Vagina (tissue), 2 donors: ENCODE data around the gene DDX20. TPM values are rescaled to one million over a fixed set of nuclear protein-coding genes. Genes with fewer than 3 reads are reported as not detected.
"Not testable (repeated sequence)": the region's sequence is repeated elsewhere in the genome, so short reads cannot be mapped to it uniquely, and the experiment has no call there.

Experiments used
- DNase-seq, 2 donors: peaks; one replicate each; pipeline ENCODE4 v3.0.0-alpha.2; 2017; ENCODE audit errors: extremely low spot score in 2 of 2
- H3K27ac ChIP-seq: fragments of 200-600 bp; sonication (generic); one replicate; pipeline ENCODE4 v1.5.1; 2019
- H3K27me3 ChIP-seq: fragments of 200-600 bp; sonication (generic); one replicate; pipeline ENCODE4 v1.5.1; 2019
- H3K36me3 ChIP-seq, 2 donors: fragments of 200-600 bp; sonication (generic); one replicate each; pipeline ENCODE4 v1.5.1; 2017 to 2019
- H3K4me1 ChIP-seq: fragments of 200-600 bp; sonication (generic); one replicate; pipeline ENCODE4 v1.5.1; 2019
- H3K4me3 ChIP-seq, 2 donors: fragments of 200-600 bp; sonication (generic); 1 replicate in 1 of 2; 2 replicates in 1 of 2; pipeline ENCODE4 v1.5.1; 2016 to 2019
- H3K9me3 ChIP-seq: fragments of 200-600 bp; sonication (generic); one replicate; pipeline ENCODE4 v1.5.1; 2019
- CTCF ChIP-seq, 3 experiments: fragments of 450-650 bp in 2 of 3; fragments of 200-600 bp in 1 of 3; sonication (generic) in 1 of 3; IDR thresholded peaks; one replicate each; pipeline ENCODE4 v1.5.1; 2017 to 2019; ENCODE audit warnings: antibody characterized with exemption in 3 of 3, mild to moderate bottlenecking in 2 of 3, moderate library complexity in 2 of 3
- POLR2A ChIP-seq, 2 donors: fragments of 450-650 bp; IDR thresholded peaks; one replicate each; pipeline ENCODE4 v1.6.1; 2017; ENCODE audit warnings: antibody characterized with exemption in 2 of 2, mild to moderate bottlenecking in 2 of 2, moderate library complexity in 2 of 2
- POLR2AphosphoS5 ChIP-seq, 2 donors: sonication (generic); formaldehyde crosslinking; IDR thresholded peaks; one replicate each; pipeline ENCODE4 v1.9.0; 2017; ENCODE audit warnings: antibody characterized with exemption in 2 of 2, mild to moderate bottlenecking in 2 of 2, low read depth in 1 of 2; ENCODE audit not compliant: insufficient read depth in 1 of 2
- intact Hi-C: fragments of 100-400 bp; cut with DNase I; formaldehyde crosslinking; loops from one replicate; pipeline ENCODE4 v1.15.1; 2023
- total RNA-seq: library from RNA; depleted of rRNA; stranded (reverse); fragments of >200 nt; gene quantifications from one replicate; pipeline ENCODE4 v1.2.3, GENCODE V29; 2016

The DDX20 gene
- total RNA-seq, 1 donor from 2014 or later = 16.2 TPM

- Histone ChIP-seq H3K27ac (no peak overlapping the region), H3K9me3 (no peaks in the 10 kb centered on the region), H3K4me3 (no peak overlapping the region), H3K36me3 (no peaks in the 10 kb centered on the region), H3K4me1 (peaks cover 6% of the 10 kb centered on the region), H3K27me3 (no peaks in the 10 kb centered on the region)
- intact Hi-C loops = no loop called here
- DNase-seq = peak in 1 of 2 donors; percentile 25
- no peak for TF ChIP-seq CTCF (IDR thresholded peaks at IDR 0.05)
- TF ChIP-seq POLR2AphosphoS5 (IDR thresholded peaks at IDR 0.05; ENCODE audit: insufficient read depth in 1 of 2, low read depth in 1 of 2) = no peak
Observed at GRCh38 chr1:111791776-111792175, 36.1 kb downstream of the DDX20 start.

GRCh38 chr1:111792249-111792648, 36.5 kb downstream of the DDX20 start:
- Histone ChIP-seq H3K36me3 (no peaks in the 10 kb centered on the region), H3K4me1 (peaks cover 6% of the 10 kb centered on the region), H3K27me3 (no peaks in the 10 kb centered on the region), H3K27ac (no peak overlapping the region), H3K9me3 (no peaks in the 10 kb centered on the region), H3K4me3 (no peak overlapping the region)
- DNase-seq = no peak
- no peak for TF ChIP-seq POLR2AphosphoS5 (IDR thresholded peaks at IDR 0.05; ENCODE audit: insufficient read depth in 1 of 2, low read depth in 1 of 2)
- TF ChIP-seq CTCF (IDR thresholded peaks at IDR 0.05) = no peak
- TF ChIP-seq POLR2A (IDR thresholded peaks at IDR 0.05) = no peak
- intact Hi-C loops = no loop called here

GRCh38 chr1:111793923-111794322, 38.2 kb downstream of the DDX20 start:
- no peak overlapping the region for H3K4me3 ChIP-seq
- no peaks in the 10 kb centered on the region for H3K27me3 ChIP-seq
- no peaks in the 10 kb centered on the region for H3K36me3 ChIP-seq
- no peaks in the 10 kb centered on the region for H3K9me3 ChIP-seq
- TF ChIP-seq CTCF (IDR thresholded peaks at IDR 0.05) (no peak), POLR2AphosphoS5 (IDR thresholded peaks at IDR 0.05; ENCODE audit: insufficient read depth in 1 of 2, low read depth in 1 of 2) (no peak), POLR2A (IDR thresholded peaks at IDR 0.05) (no peak)
- intact Hi-C loops = no loop called here
- H3K4me1 ChIP-seq = peaks cover 2% of the 10 kb centered on the region
- no peak overlapping the region for H3K27ac ChIP-seq
- no peak for DNase-seq

GRCh38 chr1:111795401-111795800, 39.7 kb downstream of the DDX20 start:
- intact Hi-C loops = no loop called here
- Histone ChIP-seq H3K9me3 (no peaks in the 10 kb centered on the region), H3K27me3 (no peaks in the 10 kb centered on the region), H3K36me3 (no peaks in the 10 kb centered on the region), H3K4me1 (no peaks in the 10 kb centered on the region), H3K4me3 (no peak overlapping the region), H3K27ac (no peak overlapping the region)
- TF ChIP-seq CTCF (IDR thresholded peaks at IDR 0.05) (no peak), POLR2AphosphoS5 (IDR thresholded peaks at IDR 0.05; ENCODE audit: insufficient read depth in 1 of 2, low read depth in 1 of 2) (no peak), POLR2A (IDR thresholded peaks at IDR 0.05) (no peak)
- no peak for DNase-seq

GRCh38 chr1:111798580-111798979, 42.9 kb downstream of the DDX20 start:
- Histone ChIP-seq H3K4me3 (no peak overlapping the region), H3K27ac (no peak overlapping the region), H3K36me3 (no peaks in the 10 kb centered on the region), H3K4me1 (no peaks in the 10 kb centered on the region), H3K27me3 (no peaks in the 10 kb centered on the region), H3K9me3 (no peaks in the 10 kb centered on the region)
- no peak for TF ChIP-seq CTCF (IDR thresholded peaks at IDR 0.05)
- no peak for TF ChIP-seq POLR2A (IDR thresholded peaks at IDR 0.05)
- no peak for TF ChIP-seq POLR2AphosphoS5 (IDR thresholded peaks at IDR 0.05; ENCODE audit: insufficient read depth in 1 of 2, low read depth in 1 of 2)
- intact Hi-C loops = no loop called here
- no peak for DNase-seq

- H3K4me1 ChIP-seq, intact Hi-C loops, DNase-seq, H3K4me3 ChIP-seq, H3K9me3 ChIP-seq, H3K27me3 ChIP-seq, H3K36me3 ChIP-seq, H3K27ac ChIP-seq: not testable (repeated sequence)
Observed at GRCh38 chr1:111799722-111800121, 44.0 kb downstream of the DDX20 start.
